CD4-positive, alpha-beta T cell treated with Interleukin-12 subunit alpha and Interleukin-12 subunit beta, for 1 hour (primary cell): Measurements from ENCODE around the gene DIP2A.
"Not testable (repeated sequence)": the region's sequence is repeated elsewhere in the genome, so short reads cannot be mapped to it uniquely, and the experiment has no call there.

Source experiments
- DNase-seq: peaks from one replicate; pipeline ENCODE4 v3.0.0-alpha.2; 2020

Gene DIP2A

GRCh38 chr21:46426313-46427046 is 32.2 kb upstream of the DIP2A start:
- DNase-seq = no peak

GRCh38 chr21:46427516-46427915 is 31.2 kb upstream of the DIP2A start:
- no peak for DNase-seq

- no peak for DNase-seq
Measured at GRCh38 chr21:46428286-46428685, 30.4 kb upstream of the DIP2A start.

GRCh38 chr21:46428987-46429710 is 29.5 kb upstream of the DIP2A start:
- no peak for DNase-seq

GRCh38 chr21:46429754-46430681 is 28.7 kb upstream of the DIP2A start:
- DNase-seq = no peak

GRCh38 chr21:46431448-46431847 is 27.2 kb upstream of the DIP2A start:
- DNase-seq = no peak

- DNase-seq = peak; percentile 12
Measured at GRCh38 chr21:46431884-46432488, 26.7 kb upstream of the DIP2A start.

DNA sequence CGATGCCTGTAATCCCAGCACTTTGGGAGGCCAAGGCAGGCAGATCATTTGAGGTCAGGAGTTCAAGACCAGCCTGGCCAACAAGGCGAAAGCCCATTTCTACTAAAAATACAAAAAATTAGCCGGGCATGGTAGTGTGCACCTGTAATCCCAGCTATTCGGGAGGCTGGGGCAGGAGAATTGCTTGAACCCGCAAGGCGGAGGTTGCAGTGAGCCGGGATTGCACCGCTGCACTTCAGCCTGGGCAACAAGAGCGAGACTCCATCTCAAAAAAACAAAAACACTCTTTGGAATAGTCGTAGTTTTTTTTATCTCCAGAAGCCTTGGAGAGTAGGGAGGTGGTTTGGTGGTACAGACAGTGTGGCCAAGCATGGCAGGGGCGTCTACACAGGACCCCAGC is 25.6 kb upstream of the DIP2A start:
- DNase-seq = not testable (repeated sequence)

DNA sequence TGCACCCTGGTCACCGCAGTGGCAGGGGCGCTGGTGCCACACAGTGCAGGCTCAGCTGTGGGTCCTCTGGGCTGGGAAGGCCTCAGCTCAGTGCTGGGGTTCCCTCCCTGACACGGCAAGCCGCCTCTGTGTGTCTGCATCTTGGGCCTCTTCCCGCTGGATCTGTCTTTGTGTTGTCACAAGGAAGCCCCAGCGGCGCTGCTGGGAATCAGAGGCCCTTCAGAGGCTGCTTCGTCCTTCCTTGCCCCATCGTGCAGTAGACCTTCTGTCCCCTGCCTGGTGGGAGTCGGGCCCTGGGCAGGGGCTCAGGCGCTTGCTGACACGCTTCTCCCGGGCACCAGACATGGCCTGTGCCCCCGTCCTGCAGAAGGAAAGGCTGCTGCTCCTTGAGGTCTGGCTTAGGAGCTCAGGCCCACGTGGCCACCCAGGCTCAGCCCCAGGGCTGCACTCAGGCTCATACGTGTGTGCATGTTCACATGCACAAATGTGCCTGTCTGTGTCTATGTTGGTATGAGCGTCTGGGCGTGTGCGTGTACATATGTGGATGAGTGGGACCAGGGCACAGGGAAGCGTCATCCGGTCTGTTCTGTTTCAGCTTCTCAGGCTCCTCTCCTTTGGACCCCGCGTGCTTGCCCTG is 24.3 kb upstream of the DIP2A start:
- no peak for DNase-seq

DNA sequence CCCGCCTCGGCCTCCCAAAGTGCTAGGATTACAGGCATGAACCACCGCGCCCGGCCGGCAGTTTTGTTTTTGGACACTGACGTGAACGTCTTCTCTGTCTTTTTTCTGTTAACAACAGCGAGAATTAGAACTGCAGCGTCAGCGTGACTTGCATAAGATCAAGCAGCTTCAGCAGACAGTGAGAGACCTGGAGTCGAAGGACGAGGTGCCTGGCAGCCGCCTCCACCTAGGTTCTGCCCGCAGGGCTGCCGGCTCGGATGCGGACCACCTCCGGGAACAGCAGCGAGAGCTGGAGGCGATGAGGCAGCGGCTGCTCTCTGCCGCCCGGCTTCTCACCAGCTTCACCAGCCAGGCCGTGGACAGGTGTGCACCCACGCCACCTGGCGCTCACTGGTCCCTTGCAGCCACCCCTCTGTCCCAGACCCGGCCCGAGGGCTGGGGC is 22.9 kb upstream of the DIP2A start:
- DNase-seq = no peak

DNA sequence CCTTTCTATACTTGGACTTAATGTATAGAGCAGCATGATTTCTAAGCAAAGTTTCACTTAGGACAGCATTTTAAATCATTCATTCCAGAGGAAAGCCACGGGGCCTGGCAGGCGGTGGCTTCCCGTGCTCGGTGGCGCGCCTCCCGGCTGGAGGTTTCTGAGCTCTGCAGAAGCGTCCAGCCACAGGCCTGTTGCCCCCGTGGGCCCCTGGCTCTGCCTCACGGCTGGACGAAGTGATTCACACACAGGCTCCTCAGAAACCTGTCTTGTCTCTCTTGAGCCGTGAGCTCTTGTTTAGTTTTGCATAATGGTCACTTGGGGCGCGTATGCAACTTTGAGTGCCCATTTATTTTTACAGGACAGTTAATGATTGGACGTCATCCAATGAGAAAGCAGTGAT is 22.1 kb upstream of the DIP2A start:
- no peak for DNase-seq

GRCh38 chr21:46437096-46437498 is 21.6 kb upstream of the DIP2A start:
- no peak for DNase-seq

GRCh38 chr21:46437511-46437910 is 21.2 kb upstream of the DIP2A start:
- DNase-seq = no peak

GRCh38 chr21:46438241-46438640 is 20.4 kb upstream of the DIP2A start:
- DNase-seq = no peak

DNA sequence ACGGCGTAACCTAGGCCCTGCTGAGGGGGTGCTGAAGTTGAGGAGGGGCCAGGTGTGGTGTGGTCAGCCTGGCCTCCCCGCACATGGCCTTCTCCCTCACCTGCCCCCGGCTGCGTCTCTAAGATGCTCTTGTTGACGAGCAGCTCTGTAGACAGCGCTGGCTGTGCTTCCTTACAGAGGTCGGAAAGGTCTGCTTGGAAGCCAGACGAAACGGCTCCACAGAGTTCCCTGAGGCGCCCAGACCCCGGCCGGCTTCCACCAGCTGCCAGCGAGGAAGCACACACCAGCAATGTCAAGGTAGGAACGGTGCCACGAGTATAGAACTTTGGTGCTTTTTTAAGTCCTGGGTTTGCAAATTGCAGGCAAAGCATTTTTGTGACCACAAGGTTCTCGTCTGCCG is 18.8 kb upstream of the DIP2A start:
- DNase-seq = no peak

DNA sequence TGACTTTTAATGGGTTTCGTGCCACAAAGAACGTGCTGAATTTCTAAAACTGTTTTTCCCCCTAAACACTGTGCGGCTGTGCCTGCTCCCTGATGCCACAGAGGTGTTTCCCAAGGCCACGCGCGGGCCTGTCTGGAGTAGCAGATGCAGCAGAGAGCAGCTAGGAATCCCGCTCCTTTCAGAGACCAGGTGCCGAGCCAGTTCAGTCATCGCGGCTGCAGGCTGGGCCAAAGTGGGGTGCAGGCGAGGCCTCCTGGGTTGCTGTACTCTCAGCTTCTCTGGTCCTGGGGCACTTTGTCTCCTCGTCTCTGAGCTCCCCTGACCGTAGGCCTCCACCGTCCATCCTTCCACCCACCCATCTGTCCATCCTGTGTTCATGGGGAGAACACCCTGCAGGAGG is 17.4 kb upstream of the DIP2A start:
- no peak for DNase-seq

DNA sequence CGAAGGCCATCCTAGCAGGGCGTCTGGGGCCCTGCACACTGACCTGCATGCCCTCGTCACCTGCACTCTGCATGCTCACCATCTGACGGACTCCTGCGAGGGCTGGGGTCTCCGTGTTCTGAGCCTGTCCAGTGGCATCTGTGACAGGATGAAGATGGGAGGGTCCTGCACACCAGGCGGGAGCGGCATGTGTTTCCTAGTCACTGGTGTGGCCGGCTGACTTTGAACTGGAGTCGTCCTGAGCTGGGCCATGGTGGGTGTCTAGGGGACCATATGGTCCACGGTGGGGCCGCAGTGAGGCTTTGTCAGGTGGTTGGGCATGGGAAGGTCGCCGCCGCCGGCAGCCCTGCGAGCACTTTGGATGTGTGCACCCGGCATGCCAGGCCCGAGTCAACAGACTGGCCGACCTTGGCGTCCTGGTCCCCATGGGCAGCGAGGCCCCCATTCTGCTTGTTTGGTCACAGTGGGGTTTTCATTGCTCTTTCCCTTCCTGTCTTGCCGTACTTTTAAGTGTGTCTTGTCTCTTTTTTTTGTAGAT is 16.7 kb upstream of the DIP2A start:
- no peak for DNase-seq

DNA sequence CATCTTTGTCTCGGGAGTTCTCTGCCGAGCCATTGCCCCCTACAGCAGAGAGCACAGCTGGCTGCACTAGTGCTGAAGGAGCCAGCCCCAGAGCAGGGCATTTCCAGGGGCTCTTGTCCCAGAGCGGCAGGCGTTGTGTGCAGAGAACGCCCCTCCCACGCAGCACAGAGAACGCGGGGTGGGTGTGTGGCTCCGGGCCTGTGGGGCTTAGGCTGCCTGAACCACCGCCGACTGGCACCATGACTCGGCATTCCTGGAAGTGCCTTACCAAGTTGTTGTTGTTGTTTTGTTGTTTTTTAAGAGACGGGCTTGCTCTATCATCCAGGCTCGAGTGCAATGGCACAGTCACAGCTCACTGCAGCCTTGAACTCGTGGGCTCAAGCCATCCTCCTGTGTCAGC is 15.8 kb upstream of the DIP2A start:
- DNase-seq = no peak

- no peak for DNase-seq
Measured at GRCh38 chr21:46443910-46444309, 14.8 kb upstream of the DIP2A start.

DNA sequence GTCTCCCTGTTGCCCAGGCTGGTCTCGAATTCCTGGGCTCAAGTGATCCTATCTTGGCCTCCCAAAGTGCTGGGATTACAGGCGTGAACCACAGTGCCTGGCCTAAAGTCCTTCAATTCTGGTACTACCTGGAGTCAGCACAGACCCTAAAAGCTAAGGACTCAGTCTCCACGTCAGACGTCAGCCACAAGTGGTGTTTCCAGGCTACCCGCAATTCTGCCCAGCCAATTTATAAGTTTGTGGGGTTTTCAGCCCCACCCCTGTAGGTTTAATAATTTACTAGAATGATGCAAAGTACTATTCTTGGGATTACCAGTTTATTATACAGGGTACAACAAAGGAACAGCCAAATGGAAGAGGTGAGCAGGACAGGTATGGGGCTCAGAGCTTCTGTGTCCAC is 10.6 kb upstream of the DIP2A start:
- no peak for DNase-seq

DNA sequence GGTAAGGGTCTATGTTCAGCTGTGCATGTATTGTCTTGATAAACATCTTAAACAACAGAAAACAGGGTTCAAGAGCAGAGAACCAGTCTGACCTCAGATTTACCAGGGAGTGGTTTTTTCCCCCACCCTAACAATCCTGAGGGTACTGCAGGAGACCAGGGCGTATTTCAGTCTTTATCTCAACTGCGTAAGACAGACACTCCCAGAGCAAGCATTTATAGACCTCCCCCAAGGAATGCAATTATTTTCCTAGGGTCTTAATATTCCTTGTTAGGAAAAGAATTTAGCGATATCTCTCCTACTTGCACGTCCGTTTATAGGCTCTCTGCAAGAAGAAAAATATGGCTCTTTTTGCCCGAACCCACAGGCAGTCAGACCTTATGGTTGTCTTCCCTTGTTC is 9.8 kb upstream of the DIP2A start:
- not testable (repeated sequence) for DNase-seq

DNA sequence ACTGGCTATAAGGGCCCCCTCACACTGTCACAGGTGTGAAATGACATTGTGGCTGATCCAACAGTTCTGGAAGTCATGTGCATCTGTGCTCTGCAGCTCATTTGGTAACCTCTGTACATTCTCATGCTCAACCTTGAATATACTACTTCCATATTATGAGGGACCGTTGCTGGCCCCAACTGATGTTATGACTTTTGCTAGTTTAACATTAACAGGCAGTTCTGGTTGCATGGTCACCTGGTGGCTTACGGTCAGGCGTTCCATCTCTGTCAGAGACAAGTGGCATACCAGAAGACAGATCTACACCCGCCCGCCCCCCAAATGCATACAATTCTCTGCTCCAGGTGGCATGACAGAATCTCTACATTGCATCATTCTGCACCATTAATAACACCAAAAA is 6.0 kb upstream of the DIP2A start:
- no peak for DNase-seq
